NCI-H2107 (cell line): Measurements from ENCODE around the gene SP9.
A peak's percentile ranks its signal among the peaks of the same experiment; 100 is the strongest.

Experiments used
- DNase-seq: peaks from one replicate; lab custom pipeline; 2025; lab: John Stamatoyannopoulos, UW

SP9 gene

GRCh38 chr2:174334781-174335251 is at the start of gene SP9:
SP9 (plus strand) TSS chr2:174334954; CDS start chr2:174335093, 139 bp downstream.
- DNase-seq, result peak; percentile 36

- no peak for DNase-seq
These were observed 48.6 kb upstream of the SP9 start for GRCh38 chr2:174286172-174286571.

- no peak for DNase-seq
These were observed 41.8 kb upstream of the SP9 start for GRCh38 chr2:174292908-174293307.

- DNase-seq, result no peak
These were observed 34.6 kb upstream of the SP9 start for GRCh38 chr2:174300114-174300513.

- DNase-seq, result no peak
These were observed 22.0 kb upstream of the SP9 start for GRCh38 chr2:174312581-174313234.

- no peak for DNase-seq
These were observed 12.6 kb upstream of the SP9 start for GRCh38 chr2:174322149-174322548.

GRCh38 chr2:174322746-174323145 is 12.0 kb upstream of the SP9 start:
- no peak for DNase-seq

- DNase-seq, result no peak
These were observed 10.2 kb upstream of the SP9 start for GRCh38 chr2:174324530-174324929.

- DNase-seq, result no peak
These were observed 9.2 kb upstream of the SP9 start for GRCh38 chr2:174325373-174326160.

GRCh38 chr2:174326161-174327020 is 8.4 kb upstream of the SP9 start:
- no peak for DNase-seq

- DNase-seq, result no peak
These were observed 7.5 kb upstream of the SP9 start for GRCh38 chr2:174327021-174327840.

- DNase-seq, result no peak
These were observed 7.0 kb upstream of the SP9 start for GRCh38 chr2:174327841-174328113.

GRCh38 chr2:174328114-174328960 is 6.4 kb upstream of the SP9 start:
- DNase-seq, result no peak

GRCh38 chr2:174328961-174329715 is 5.6 kb upstream of the SP9 start:
- no peak for DNase-seq

- no peak for DNase-seq
These were observed 3.7 kb upstream of the SP9 start for GRCh38 chr2:174330945-174331594.

- DNase-seq, result no peak
These were observed 3.0 kb upstream of the SP9 start for GRCh38 chr2:174331595-174332216.

GRCh38 chr2:174332217-174332963 is 2.4 kb upstream of the SP9 start:
- no peak for DNase-seq

- no peak for DNase-seq
These were observed 1.8 kb upstream of the SP9 start for GRCh38 chr2:174333017-174333371.
